GF-D8 (cell line): ENCODE results near the gene BHMT.

Experiments
- DNase-seq: peaks from one replicate; lab custom pipeline; 2025; lab: John Stamatoyannopoulos, UW

The BHMT gene

GRCh38 chr5:79111387-79111959, at the start of gene BHMT:
TSS of gene BHMT (plus strand) at chr5:79111809. CDS start at chr5:79111886, 77 bp downstream.
- DNase-seq, result no peak

- DNase-seq, result no peak
These were observed 49.2 kb upstream of the BHMT start for GRCh38 chr5:79062436-79062835.

- no peak for DNase-seq
These were observed 41.9 kb upstream of the BHMT start, which contains the start of the genes BHMT2 and DMGDH for GRCh38 chr5:79069488-79070349. TSS of gene BHMT2 (plus strand) at chr5:79069767. CDS start at chr5:79069783, 16 bp downstream. TSS of gene DMGDH (minus strand) at chr5:79069674. CDS start at chr5:79069620, 54 bp downstream.

- no peak for DNase-seq
These were observed 41.3 kb upstream of the BHMT start for GRCh38 chr5:79070350-79070667.

- no peak for DNase-seq
These were observed 37.0 kb upstream of the BHMT start for GRCh38 chr5:79074641-79075040.

- DNase-seq, result no peak
These were observed 35.8 kb upstream of the BHMT start for GRCh38 chr5:79075646-79076426.

- DNase-seq, result no peak
These were observed 34.8 kb upstream of the BHMT start for GRCh38 chr5:79076819-79077218.

- no peak for DNase-seq
These were observed 33.8 kb upstream of the BHMT start for GRCh38 chr5:79077680-79078365.

- no peak for DNase-seq
These were observed 30.8 kb upstream of the BHMT start for GRCh38 chr5:79080804-79081203.

- DNase-seq, result no peak
These were observed 29.8 kb upstream of the BHMT start for GRCh38 chr5:79081779-79082178.

- no peak for DNase-seq
These were observed 25.5 kb upstream of the BHMT start for GRCh38 chr5:79086116-79086515.

- DNase-seq, result no peak
These were observed 23.1 kb upstream of the BHMT start for GRCh38 chr5:79088507-79088906.

GRCh38 chr5:79091064-79091463, 20.5 kb upstream of the BHMT start:
- DNase-seq, result no peak

- no peak for DNase-seq
These were observed 17.8 kb upstream of the BHMT start for GRCh38 chr5:79093762-79094161.

GRCh38 chr5:79105868-79106267, 5.7 kb upstream of the BHMT start:
- DNase-seq, result no peak

GRCh38 chr5:79107020-79107796, 4.4 kb upstream of the BHMT start:
- peak; percentile 8 for DNase-seq

- no peak for DNase-seq
These were observed 3.5 kb upstream of the BHMT start for GRCh38 chr5:79108086-79108485.

- no peak for DNase-seq
These were observed 2.8 kb upstream of the BHMT start for GRCh38 chr5:79108792-79109191.

GRCh38 chr5:79109527-79110492, 1.8 kb upstream of the BHMT start:
- DNase-seq, result no peak
